ENCODE data around the gene PROK1.
A peak's percentile ranks its signal among the peaks of the same experiment; 100 is the strongest.

The PROK1 gene

GRCh38 chr1:110420023-110420662 lies 30.8 kb upstream of the PROK1 start:
- Histone ChIP-seq H3K4me1 (ENCODE audit: control insufficient read depth, insufficient read depth, low read length) (peaks cover 3% of the 10 kb centered on the region; the same call in 1 of the 2 replicates), H3K9me3 (ENCODE audit: control insufficient read depth, insufficient read depth, low read length) (0 out of 2 replicates have a peak, but pooled peaks cover 5% of the 10 kb centered on the region), H3K27me3 (ENCODE audit: control insufficient read depth, insufficient read depth, low read length) (no peaks in the 10 kb centered on the region), H3K36me3 (ENCODE audit: control insufficient read depth, insufficient read depth, low read length) (no peaks in the 10 kb centered on the region), H3K9ac (ENCODE audit: low read depth, low read length) (no peak overlapping the region), H3K4me3 (ENCODE audit: low read depth, low read length) (no peak overlapping the region), H3K27ac (ENCODE audit: low read depth, low read length) (no peak overlapping the region)

GRCh38 chr1:110420874-110421793 lies 29.8 kb upstream of the PROK1 start:
- no peak overlapping the region for H3K9ac ChIP-seq (ENCODE audit: low read depth, low read length)
- H3K36me3 ChIP-seq (ENCODE audit: control insufficient read depth, insufficient read depth, low read length), result no peaks in the 10 kb centered on the region
- 0 out of 2 replicates have a peak, but pooled peaks cover 5% of the 10 kb centered on the region for H3K9me3 ChIP-seq (ENCODE audit: control insufficient read depth, insufficient read depth, low read length)
- no peak overlapping the region for H3K27ac ChIP-seq (ENCODE audit: low read depth, low read length)
- H3K4me1 ChIP-seq (ENCODE audit: control insufficient read depth, insufficient read depth, low read length), result peaks cover 3% of the 10 kb centered on the region; the same call in 1 of the 2 replicates
- H3K27me3 ChIP-seq (ENCODE audit: control insufficient read depth, insufficient read depth, low read length), result no peaks in the 10 kb centered on the region
- no peak overlapping the region for H3K4me3 ChIP-seq (ENCODE audit: low read depth, low read length)

GRCh38 chr1:110424699-110425611 lies 26.0 kb upstream of the PROK1 start:
- Histone ChIP-seq H3K36me3 (ENCODE audit: control insufficient read depth, insufficient read depth, low read length) (no peaks in the 10 kb centered on the region), H3K4me3 (ENCODE audit: low read depth, low read length) (no peak overlapping the region), H3K27ac (ENCODE audit: low read depth, low read length) (no peak overlapping the region), H3K4me1 (ENCODE audit: control insufficient read depth, insufficient read depth, low read length) (no peaks in the 10 kb centered on the region), H3K9me3 (ENCODE audit: control insufficient read depth, insufficient read depth, low read length) (0 out of 2 replicates have a peak, but pooled peaks cover 5% of the 10 kb centered on the region), H3K9ac (ENCODE audit: low read depth, low read length) (no peak overlapping the region), H3K27me3 (ENCODE audit: control insufficient read depth, insufficient read depth, low read length) (no peaks in the 10 kb centered on the region)

- Histone ChIP-seq H3K36me3 (ENCODE audit: control insufficient read depth, insufficient read depth, low read length) (no peaks in the 10 kb centered on the region), H3K4me3 (ENCODE audit: low read depth, low read length) (no peak overlapping the region), H3K9ac (ENCODE audit: low read depth, low read length) (no peak overlapping the region), H3K27me3 (ENCODE audit: control insufficient read depth, insufficient read depth, low read length) (no peaks in the 10 kb centered on the region), H3K27ac (ENCODE audit: low read depth, low read length) (no peak overlapping the region), H3K4me1 (ENCODE audit: control insufficient read depth, insufficient read depth, low read length) (no peaks in the 10 kb centered on the region), H3K9me3 (ENCODE audit: control insufficient read depth, insufficient read depth, low read length) (0 out of 2 replicates have a peak, but pooled peaks cover 5% of the 10 kb centered on the region)
Measured at GRCh38 chr1:110425612-110426152, 25.3 kb upstream of the PROK1 start.

- Histone ChIP-seq H3K27me3 (ENCODE audit: control insufficient read depth, insufficient read depth, low read length) (no peaks in the 10 kb centered on the region), H3K36me3 (ENCODE audit: control insufficient read depth, insufficient read depth, low read length) (no peaks in the 10 kb centered on the region), H3K27ac (ENCODE audit: low read depth, low read length) (no peak overlapping the region), H3K9me3 (ENCODE audit: control insufficient read depth, insufficient read depth, low read length) (no peaks in the 10 kb centered on the region), H3K4me3 (ENCODE audit: low read depth, low read length) (no peak overlapping the region), H3K4me1 (ENCODE audit: control insufficient read depth, insufficient read depth, low read length) (no peaks in the 10 kb centered on the region), H3K9ac (ENCODE audit: low read depth, low read length) (no peak overlapping the region)
Measured at GRCh38 chr1:110426854-110427253, 24.1 kb upstream of the PROK1 start.

- no peak overlapping the region for H3K9ac ChIP-seq (ENCODE audit: low read depth, low read length)
- no peak overlapping the region for H3K27ac ChIP-seq (ENCODE audit: low read depth, low read length)
- H3K4me1 ChIP-seq (ENCODE audit: control insufficient read depth, insufficient read depth, low read length), result peaks cover 6% of the 10 kb centered on the region
- H3K4me3 ChIP-seq (ENCODE audit: low read depth, low read length), result no peak overlapping the region
- no peaks in the 10 kb centered on the region for H3K27me3 ChIP-seq (ENCODE audit: control insufficient read depth, insufficient read depth, low read length)
- no peaks in the 10 kb centered on the region for H3K36me3 ChIP-seq (ENCODE audit: control insufficient read depth, insufficient read depth, low read length)
- no peaks in the 10 kb centered on the region for H3K9me3 ChIP-seq (ENCODE audit: control insufficient read depth, insufficient read depth, low read length)
Measured at GRCh38 chr1:110428946-110429345, 22.0 kb upstream of the PROK1 start.

GRCh38 chr1:110430366-110430765 lies 20.6 kb upstream of the PROK1 start:
- H3K27me3 ChIP-seq (ENCODE audit: control insufficient read depth, insufficient read depth, low read length), result no peaks in the 10 kb centered on the region
- peaks cover 11% of the 10 kb centered on the region for H3K4me1 ChIP-seq (ENCODE audit: control insufficient read depth, insufficient read depth, low read length)
- H3K9me3 ChIP-seq (ENCODE audit: control insufficient read depth, insufficient read depth, low read length), result no peaks in the 10 kb centered on the region
- H3K27ac ChIP-seq (ENCODE audit: low read depth, low read length), result no peak overlapping the region
- H3K9ac ChIP-seq (ENCODE audit: low read depth, low read length), result no peak overlapping the region
- no peaks in the 10 kb centered on the region for H3K36me3 ChIP-seq (ENCODE audit: control insufficient read depth, insufficient read depth, low read length)
- H3K4me3 ChIP-seq (ENCODE audit: low read depth, low read length), result no peak overlapping the region

- Histone ChIP-seq H3K4me3 (ENCODE audit: low read depth, low read length) (no peak overlapping the region), H3K9ac (ENCODE audit: low read depth, low read length) (no peak overlapping the region), H3K36me3 (ENCODE audit: control insufficient read depth, insufficient read depth, low read length) (no peaks in the 10 kb centered on the region), H3K4me1 (ENCODE audit: control insufficient read depth, insufficient read depth, low read length) (peaks cover 11% of the 10 kb centered on the region), H3K27me3 (ENCODE audit: control insufficient read depth, insufficient read depth, low read length) (no peaks in the 10 kb centered on the region), H3K27ac (ENCODE audit: low read depth, low read length) (no peak overlapping the region), H3K9me3 (ENCODE audit: control insufficient read depth, insufficient read depth, low read length) (no peaks in the 10 kb centered on the region)
Measured at GRCh38 chr1:110430901-110431300, 20.0 kb upstream of the PROK1 start.

- no peaks in the 10 kb centered on the region for H3K36me3 ChIP-seq (ENCODE audit: control insufficient read depth, insufficient read depth, low read length)
- no peak overlapping the region for H3K4me3 ChIP-seq (ENCODE audit: low read depth, low read length)
- H3K4me1 ChIP-seq (ENCODE audit: control insufficient read depth, insufficient read depth, low read length), result peaks cover 11% of the 10 kb centered on the region
- no peak overlapping the region for H3K9ac ChIP-seq (ENCODE audit: low read depth, low read length)
- H3K9me3 ChIP-seq (ENCODE audit: control insufficient read depth, insufficient read depth, low read length), result no peaks in the 10 kb centered on the region
- no peaks in the 10 kb centered on the region for H3K27me3 ChIP-seq (ENCODE audit: control insufficient read depth, insufficient read depth, low read length)
- H3K27ac ChIP-seq (ENCODE audit: low read depth, low read length), result no peak overlapping the region
Measured at GRCh38 chr1:110433213-110433612, 17.7 kb upstream of the PROK1 start.

- Histone ChIP-seq H3K9ac (ENCODE audit: low read depth, low read length) (no peak overlapping the region), H3K4me3 (ENCODE audit: low read depth, low read length) (no peak overlapping the region), H3K27me3 (ENCODE audit: control insufficient read depth, insufficient read depth, low read length) (no peaks in the 10 kb centered on the region), H3K9me3 (ENCODE audit: control insufficient read depth, insufficient read depth, low read length) (no peaks in the 10 kb centered on the region), H3K36me3 (ENCODE audit: control insufficient read depth, insufficient read depth, low read length) (no peaks in the 10 kb centered on the region), H3K4me1 (ENCODE audit: control insufficient read depth, insufficient read depth, low read length) (peaks cover 11% of the 10 kb centered on the region), H3K27ac (ENCODE audit: low read depth, low read length) (peak overlapping the region; percentile 51)
Measured at GRCh38 chr1:110433803-110434202, 17.1 kb upstream of the PROK1 start.

All from HUES48 (cell line).